ENCODE data around the gene OGN.
"Not testable (repeated sequence)": the region's sequence is repeated elsewhere in the genome, so short reads cannot be mapped to it uniquely, and the experiment has no call there.

Gene OGN, protein sequence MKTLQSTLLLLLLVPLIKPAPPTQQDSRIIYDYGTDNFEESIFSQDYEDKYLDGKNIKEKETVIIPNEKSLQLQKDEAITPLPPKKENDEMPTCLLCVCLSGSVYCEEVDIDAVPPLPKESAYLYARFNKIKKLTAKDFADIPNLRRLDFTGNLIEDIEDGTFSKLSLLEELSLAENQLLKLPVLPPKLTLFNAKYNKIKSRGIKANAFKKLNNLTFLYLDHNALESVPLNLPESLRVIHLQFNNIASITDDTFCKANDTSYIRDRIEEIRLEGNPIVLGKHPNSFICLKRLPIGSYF

DNA sequence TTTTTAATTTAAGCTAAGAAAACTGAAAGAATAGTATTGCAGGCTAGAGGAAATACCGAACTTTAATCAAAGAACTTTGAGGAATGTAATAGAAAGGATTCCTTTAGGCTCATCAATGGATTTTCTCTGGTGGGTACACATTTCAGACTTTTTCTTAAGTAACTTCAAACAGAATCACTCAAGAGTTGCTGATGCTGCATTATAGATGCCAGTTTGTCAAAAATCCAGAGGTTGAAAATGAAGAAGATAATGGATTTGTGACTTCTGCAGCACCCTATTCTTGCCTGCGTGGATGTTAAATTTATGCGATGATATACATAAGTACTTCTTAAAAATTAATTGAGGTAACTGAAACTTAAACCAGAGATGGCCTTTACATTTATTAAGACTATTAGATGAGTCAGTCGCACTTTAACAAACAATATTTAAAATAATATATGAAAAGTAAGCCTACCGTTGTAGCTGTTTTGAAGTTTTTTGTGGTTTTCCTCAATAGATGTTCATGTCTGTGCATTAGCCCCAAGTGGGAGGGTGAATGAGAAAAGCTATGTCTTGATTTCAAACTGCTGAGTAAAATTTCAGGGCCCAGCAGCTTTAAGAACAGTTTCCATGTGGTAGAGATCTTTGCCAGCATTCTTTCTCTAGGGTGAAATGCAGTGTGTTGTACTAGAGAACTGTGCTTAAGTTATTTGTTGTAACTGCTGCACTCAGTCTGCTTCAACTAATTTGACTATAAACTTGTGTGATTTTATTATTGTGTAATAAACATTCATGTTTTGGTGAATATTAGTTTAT, at the start of gene OGN:
Gene OGN (minus strand): TSS at position 537 of the 795 bp plus-strand sequence. CDS start 1,171 bp downstream, outside the sequence.
- FAIRE-seq (no peak), DNase-seq (ENCODE audit: low spot score) (no peak)

- DNase-seq (ENCODE audit: low spot score): no peak
- FAIRE-seq: no peak
These were observed 42.2 kb upstream of the OGN start for GRCh38 chr9:92446536-92446935.

- DNase-seq (ENCODE audit: low spot score) (no peak), FAIRE-seq (no peak)
These were observed 40.5 kb upstream of the OGN start for GRCh38 chr9:92444841-92445240.

GRCh38 chr9:92440751-92441046, 36.3 kb upstream of the OGN start:
- DNase-seq (ENCODE audit: low spot score): no peak
- FAIRE-seq: no peak

GRCh38 chr9:92439921-92440750, 35.8 kb upstream of the OGN start:
- DNase-seq (ENCODE audit: low spot score): no peak
- FAIRE-seq: no peak

GRCh38 chr9:92438900-92439526, 34.6 kb upstream of the OGN start:
- no peak for DNase-seq (ENCODE audit: low spot score)

GRCh38 chr9:92435263-92435662, 30.9 kb upstream of the OGN start:
- no peak for FAIRE-seq
- no peak for DNase-seq (ENCODE audit: low spot score)

More at GRCh38 chr9:92438900-92439526, 34.6 kb upstream of the OGN start:
- FAIRE-seq: no peak

DNA sequence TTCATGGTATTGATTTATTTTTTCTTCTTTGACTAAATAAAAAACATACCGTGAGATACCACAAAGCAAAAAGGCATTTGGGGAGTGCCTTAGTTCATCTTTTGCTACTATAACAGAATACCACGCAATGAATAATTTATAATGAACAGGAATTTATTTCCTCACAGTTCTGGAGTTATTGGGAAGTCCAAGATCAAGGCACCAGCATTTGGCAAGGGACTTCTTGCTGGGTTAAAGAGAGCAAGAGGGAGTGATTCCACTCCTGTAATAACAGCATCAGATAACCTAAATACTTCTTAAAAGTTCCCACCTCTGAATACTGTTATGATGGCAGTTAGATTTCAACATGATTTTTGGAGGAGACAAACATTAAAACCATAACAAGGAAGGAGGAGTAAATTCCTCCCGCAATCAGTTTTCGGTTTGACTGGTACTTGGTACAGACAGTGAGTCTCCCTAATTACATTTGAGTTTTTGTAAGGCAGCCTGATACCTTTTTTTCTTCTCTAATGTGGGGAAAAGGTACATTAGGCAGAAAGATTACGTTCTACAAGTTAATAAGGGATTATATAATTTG, 28.7 kb upstream of the OGN start:
- FAIRE-seq: no peak
- no peak for DNase-seq (ENCODE audit: low spot score)

DNA sequence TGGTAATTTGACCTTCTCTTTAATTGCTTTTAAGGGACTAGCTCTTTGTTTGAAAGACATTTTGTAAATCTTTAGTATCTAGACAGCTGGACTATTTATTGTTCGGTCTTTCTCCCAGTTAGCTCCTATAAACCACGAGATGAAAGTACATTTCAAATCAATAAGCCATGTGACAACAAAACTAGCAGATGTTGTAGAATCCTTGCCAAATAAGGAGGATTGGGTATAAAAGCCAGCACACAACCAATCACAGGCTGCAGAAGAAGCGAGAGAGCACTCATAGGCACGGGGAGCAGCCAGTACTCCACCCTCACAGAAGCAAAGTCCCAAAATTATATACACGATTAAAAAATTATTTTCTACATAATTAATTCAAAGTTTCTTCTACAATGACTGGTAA, 28.0 kb upstream of the OGN start:
- FAIRE-seq (no peak), DNase-seq (ENCODE audit: low spot score) (no peak)

- FAIRE-seq (no peak), DNase-seq (ENCODE audit: low spot score) (no peak)
These were observed 25.5 kb upstream of the OGN start for GRCh38 chr9:92429836-92430235.

DNA sequence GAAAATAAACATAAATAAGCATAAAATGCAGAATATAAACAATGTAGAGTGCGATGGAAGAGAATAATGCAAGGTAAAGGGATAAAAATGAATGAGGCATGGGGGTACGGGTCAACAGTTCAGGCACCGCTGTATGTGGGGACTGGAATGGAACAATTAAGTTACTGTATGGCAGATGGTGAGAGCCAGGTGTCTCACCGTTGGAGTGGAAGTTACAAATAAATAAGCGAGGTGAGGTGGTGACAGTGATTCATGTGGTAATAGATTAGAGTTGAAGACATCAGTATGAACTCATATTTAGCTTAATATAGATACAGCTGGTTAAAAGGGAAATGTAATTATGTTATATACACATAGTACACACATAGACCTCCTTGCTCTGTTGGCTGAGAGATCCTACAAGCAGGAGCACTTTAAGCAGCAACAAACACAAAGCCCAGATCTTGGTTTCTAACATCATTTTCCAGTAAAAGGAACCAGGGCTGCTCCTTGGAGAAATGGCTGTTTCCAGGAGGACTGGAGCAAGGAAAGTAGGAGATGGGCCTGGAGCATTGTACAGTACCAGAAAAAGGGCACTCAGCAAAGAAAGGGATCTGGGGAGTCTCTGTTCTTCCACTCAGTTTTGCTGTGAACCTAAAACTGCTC, 22.2 kb upstream of the OGN start:
- no peak for DNase-seq (ENCODE audit: low spot score)
- no peak for FAIRE-seq

GRCh38 chr9:92425474-92425873, 21.1 kb upstream of the OGN start:
- DNase-seq (ENCODE audit: low spot score): no peak
- FAIRE-seq: no peak

DNA sequence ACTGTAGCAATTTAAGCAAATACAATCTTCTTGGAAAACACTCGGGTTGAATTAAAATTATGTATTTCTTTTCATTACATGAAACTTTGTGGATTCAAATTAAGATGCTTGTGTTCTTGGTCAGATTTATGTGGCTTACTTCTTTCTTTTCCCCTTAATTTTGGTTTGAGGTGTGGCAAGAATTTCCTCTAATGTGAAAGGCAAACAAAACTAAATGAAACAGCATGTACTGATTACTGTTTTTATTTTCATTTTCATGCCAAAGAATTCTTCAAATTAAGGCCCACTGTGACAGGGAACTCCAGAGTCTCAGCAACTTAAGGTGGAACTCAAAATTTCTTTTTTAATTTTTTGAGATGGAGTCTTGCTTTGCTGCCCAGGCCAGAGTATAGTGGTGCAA, 20.0 kb upstream of the OGN start, which contains the start of gene OMD:
Gene OMD (minus strand): TSS at position 132 of the 400 bp plus-strand sequence. CDS start 6,913 bp downstream, outside the sequence.
- FAIRE-seq: no peak

DNA sequence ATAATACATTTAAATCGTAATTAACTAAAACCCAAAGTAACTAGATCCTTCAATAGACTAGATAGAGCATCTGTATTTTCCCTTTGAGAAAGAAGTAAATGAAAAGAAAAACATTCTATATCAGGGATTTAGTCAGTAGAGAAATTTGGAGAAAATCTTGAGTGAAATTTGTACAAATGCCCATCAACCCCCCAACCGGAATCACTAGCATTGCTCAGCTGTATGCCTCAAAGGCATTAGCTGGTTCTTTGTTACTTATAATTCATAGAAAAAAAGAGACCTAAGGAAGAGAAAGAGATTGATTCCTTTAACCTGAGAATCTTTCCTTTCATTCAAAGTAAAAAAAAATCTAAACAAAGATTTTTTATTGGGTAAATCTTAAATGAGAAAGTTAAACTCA, 19.2 kb upstream of the OGN start:
- DNase-seq (ENCODE audit: low spot score): no peak
- FAIRE-seq: no peak

More for the DNA sequence above, 20.0 kb upstream of the OGN start, which contains the start of gene OMD:
- DNase-seq (ENCODE audit: low spot score): no peak

DNA sequence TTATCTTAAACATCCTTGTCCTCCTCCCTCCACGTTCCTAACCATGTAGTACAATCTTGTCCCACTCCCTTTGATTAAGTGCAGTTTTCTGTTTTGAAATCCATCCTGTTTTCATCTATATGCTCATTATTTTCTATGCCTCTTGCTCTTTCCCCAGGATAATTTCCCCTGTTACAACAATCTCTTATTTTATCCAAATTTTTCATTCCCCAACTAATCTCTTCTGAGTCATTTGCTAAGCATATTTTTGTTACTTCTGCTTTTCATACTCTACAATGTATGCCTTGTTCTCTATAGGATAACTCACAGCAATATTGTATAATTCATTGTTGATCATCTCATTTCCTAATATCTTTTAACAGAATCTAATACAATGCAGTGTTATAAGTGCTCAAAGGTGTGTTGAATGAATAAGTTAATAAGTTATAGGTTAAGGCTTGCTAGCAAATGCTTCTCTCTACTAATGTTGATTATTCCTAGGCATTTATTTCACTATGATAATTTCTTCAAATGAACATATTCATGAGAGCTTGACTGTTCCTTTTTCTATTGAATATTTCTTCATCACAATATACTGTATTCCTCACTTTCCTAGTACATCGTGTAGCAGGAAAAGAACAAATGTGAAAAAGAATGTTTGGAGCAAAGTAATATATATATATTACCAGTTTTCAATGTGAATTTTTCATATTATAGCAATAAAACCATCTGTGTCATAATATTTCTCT, 18.4 kb upstream of the OGN start:
- FAIRE-seq (no peak), DNase-seq (ENCODE audit: low spot score) (no peak)

DNA sequence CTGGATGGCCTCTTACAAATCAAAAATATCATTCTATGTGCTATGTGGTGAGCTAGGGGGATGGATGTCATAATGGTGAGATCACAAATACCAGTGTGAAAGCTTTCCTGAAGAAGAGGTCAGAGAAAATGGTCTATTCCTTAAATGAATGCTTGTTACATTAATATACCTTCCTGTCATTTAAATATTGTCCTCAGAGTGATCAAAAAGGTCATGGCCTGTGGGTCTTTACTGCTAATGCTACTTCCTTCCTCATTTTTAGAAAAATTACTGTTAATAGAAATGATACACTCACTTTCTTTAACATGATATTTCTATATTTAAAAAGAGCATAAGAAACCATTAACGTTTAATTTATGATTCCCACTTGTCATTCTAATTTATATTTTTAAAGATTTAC, 10.2 kb upstream of the OGN start:
- DNase-seq (ENCODE audit: low spot score) (no peak), FAIRE-seq (no peak)

DNA sequence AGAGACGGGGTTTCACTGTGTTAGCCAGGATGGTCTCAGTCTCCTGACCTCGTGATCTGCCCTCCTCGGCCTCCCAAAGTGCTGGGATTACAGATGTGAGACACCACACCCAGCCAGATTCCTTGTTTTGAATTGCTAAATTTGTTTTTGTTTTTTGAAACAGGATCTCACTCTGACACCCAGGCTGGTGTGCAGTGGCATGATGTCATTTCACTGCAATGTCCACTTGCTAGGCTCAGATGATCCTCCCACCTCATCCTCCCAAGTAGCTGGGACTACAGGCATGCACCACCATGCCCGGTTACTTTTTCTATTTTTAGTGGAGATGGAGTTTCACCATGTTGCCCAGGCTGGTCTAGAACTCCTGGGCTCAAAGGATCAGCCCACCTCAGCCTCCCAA, 6.8 kb upstream of the OGN start:
- DNase-seq (ENCODE audit: low spot score); FAIRE-seq: not testable (repeated sequence)

GRCh38 chr9:92408747-92409478, 4.5 kb upstream of the OGN start:
- DNase-seq (ENCODE audit: low spot score): no peak
- FAIRE-seq: no peak

- FAIRE-seq: no peak
- no peak for DNase-seq (ENCODE audit: low spot score)
These were observed 3.4 kb upstream of the OGN start for GRCh38 chr9:92407818-92408217.
